HCT116 (cell line): ENCODE measurements around the gene SERGEF. TPM values are rescaled to one million over a fixed set of nuclear protein-coding genes. Genes with fewer than 3 reads are reported as not detected.
A peak's percentile ranks its signal among the peaks of the same experiment; 100 is the strongest.

Experiments
- ATAC-seq: fragments of 200-7000 bp; cut with Tn5 transposase; 2 replicates; pipeline ENCODE4 v1.9.1; 2020; ENCODE audit warnings: mild to moderate bottlenecking, moderate library complexity
- BruUV-seq: library from RNA; stranded (reverse); fragments of 400-500 nt; replicated peaks from 2 replicates; lab custom pipeline; 2021; lab: Mats Ljungman, UMichigan
- CTCF ChIA-PET: fragments of 300-600 bp; sonication (Branson Sonifier 250); formaldehyde crosslinking; loops from one replicate; lab custom pipeline; 2021; ENCODE audit warnings: antibody characterized with exemption; lab: Charles Lee
- POLR2A ChIA-PET: fragments of 300-600, 350-600 bp; sonication (Branson Sonifier 250); formaldehyde crosslinking; loops from one replicate; lab custom pipeline; 2021; ENCODE audit warnings: antibody characterized with exemption; lab: Charles Lee
- RAD21 ChIA-PET, 2 experiments: fragments of 300-600 bp; sonication (Branson Sonifier 250); formaldehyde crosslinking; loops; one replicate each; lab custom pipeline; 2023; ENCODE audit warnings: low total read pairs in 2 of 2; ENCODE audit not compliant: uncharacterized antibody in 2 of 2, unreplicated experiment in 2 of 2, low non-redundant PET in 1 of 2; lab: Charles Lee
- DNase-seq: peaks from one replicate; pipeline ENCODE4 v3.0.0-alpha.2; 2010; ENCODE audit warnings: low read depth, low spot score
- H2AFZ ChIP-seq: fragments of 200-600 bp; shearing (Covaris generic), sonication (generic); 2 replicates; pipeline ENCODE4 v1.6.1; 2017; ENCODE audit warnings: low read depth, mixed run types, mixed read lengths, antibody characterized with exemption, low read length; ENCODE audit not compliant: poor library complexity, severe bottlenecking
- H3K27ac ChIP-seq: 2 replicates; pipeline ENCODE4 v1.5.1; 2012; ENCODE audit warnings: low read depth, low read length
- H3K27me3 ChIP-seq: fragments of 200-600 bp; sonication (generic); 2 replicates; pipeline ENCODE4 v1.6.1; 2016; ENCODE audit warnings: mixed run types, low read length, mixed read lengths; ENCODE audit not compliant: insufficient read depth
- H3K36me3 ChIP-seq, 2 experiments: fragments of 200-500 bp in 1 of 2; fragments of 200-600 bp in 1 of 2; sonication (Bioruptor generic) in 1 of 2; sonication (generic) in 1 of 2; 2 replicates each; pipeline versions ENCODE4 v1.5.1 to v1.6.1; 2014 to 2016; ENCODE audit warnings: low read length in 2 of 2, inconsistent platforms in 1 of 2, mixed read lengths in 1 of 2, mixed run types in 1 of 2; ENCODE audit not compliant: insufficient read depth in 2 of 2, control insufficient read depth in 1 of 2
- H3K4me1 ChIP-seq, 2 experiments: fragments of 200-600 bp in 1 of 2; sonication (generic) in 1 of 2; 2 replicates each; pipeline versions ENCODE4 v1.5.1 to v1.6.1; 2012 to 2017; ENCODE audit warnings: low read length in 2 of 2, inconsistent platforms in 1 of 2, mild to moderate bottlenecking in 1 of 2, mixed read lengths in 1 of 2, mixed run types in 1 of 2, moderate library complexity in 1 of 2; ENCODE audit not compliant: insufficient read depth in 2 of 2, control insufficient read depth in 1 of 2
- H3K4me2 ChIP-seq: fragments of 200-600 bp; sonication (generic); 2 replicates; pipeline ENCODE4 v1.6.1; 2017; ENCODE audit warnings: mixed run types, low read length, mixed read lengths
- H3K4me3 ChIP-seq, 2 experiments: fragments of 200-600 bp in 1 of 2; sonication (generic) in 1 of 2; replicated peaks in 1 of 2; 2 replicates each; pipeline ENCODE4 v1.5.1; 2011 to 2016; ENCODE audit warnings: low read length in 2 of 2, control low read depth in 1 of 2, low read depth in 1 of 2, mild to moderate bottlenecking in 1 of 2, mixed read lengths in 1 of 2, mixed run types in 1 of 2
- H3K79me2 ChIP-seq: fragments of 200-600 bp; sonication (generic); 2 replicates; pipeline ENCODE4 v1.6.1; 2017; ENCODE audit warnings: mild to moderate bottlenecking, mixed run types, low read length, moderate library complexity, mixed read lengths; ENCODE audit not compliant: insufficient read depth
- H3K9ac ChIP-seq: fragments of 200-600 bp; sonication (generic); 2 replicates; pipeline ENCODE4 v1.6.1; 2016; ENCODE audit warnings: low read length, mixed read lengths
- H3K9me2 ChIP-seq: fragments of 200-600 bp; sonication (generic), shearing (Covaris generic); 2 replicates; pipeline ENCODE4 v1.6.1; 2017; ENCODE audit warnings: mixed run types, mild to moderate bottlenecking, moderate library complexity; ENCODE audit not compliant: insufficient read depth
- H3K9me3 ChIP-seq, 2 experiments: fragments of 200-500 bp in 1 of 2; fragments of 200-600 bp in 1 of 2; sonication (Bioruptor generic) in 1 of 2; sonication (generic) in 1 of 2; 2 replicates each; pipeline ENCODE4 v1.6.1; 2014 to 2017; ENCODE audit warnings: low read length in 2 of 2, mixed read lengths in 2 of 2, inconsistent platforms in 1 of 2, low read depth in 1 of 2, mild to moderate bottlenecking in 1 of 2, mixed run types in 1 of 2, moderate library complexity in 1 of 2; ENCODE audit not compliant: control insufficient read depth in 1 of 2, insufficient read depth in 1 of 2
- H4K20me1 ChIP-seq: fragments of 200-600 bp; sonication (generic), shearing (Covaris generic); 2 replicates; pipeline ENCODE4 v1.6.1; 2017; ENCODE audit warnings: mixed run types, mild to moderate bottlenecking, moderate library complexity; ENCODE audit not compliant: insufficient read depth
- CBX3 ChIP-seq: IDR thresholded peaks from 2 replicates; pipeline ENCODE4 v1.6.1; 2012; ENCODE audit warnings: low read depth
- CEBPB ChIP-seq: IDR thresholded peaks from 2 replicates; pipeline ENCODE4 v1.6.1; 2012; ENCODE audit warnings: low read depth
- EGR1 ChIP-seq: IDR thresholded peaks from 2 replicates; pipeline ENCODE4 v1.6.1; 2012; ENCODE audit warnings: low read depth
- EZH2 ChIP-seq: fragments of 200-600 bp; sonication (generic); IDR thresholded peaks from 2 replicates; pipeline ENCODE4 v1.6.1; 2017; ENCODE audit warnings: antibody characterized with exemption, mixed run types
- EZH2phosphoT487 ChIP-seq: fragments of 200-600 bp; IDR thresholded peaks from 2 replicates; pipeline ENCODE4 v1.6.1; 2018; ENCODE audit warnings: antibody characterized with exemption, borderline replicate concordance
- FOSL1 ChIP-seq: IDR thresholded peaks from 2 replicates; pipeline ENCODE4 v1.6.1; 2012; ENCODE audit warnings: low read depth
- JUND ChIP-seq: IDR thresholded peaks from 2 replicates; pipeline ENCODE4 v1.6.1; 2012
- POLR2A ChIP-seq: IDR thresholded peaks from 2 replicates; pipeline ENCODE4 v1.7.0; 2011; ENCODE audit warnings: borderline replicate concordance; ENCODE audit not compliant: insufficient read depth, insufficient read length; ENCODE audit errors: extremely low read depth
- POLR2AphosphoS5 ChIP-seq: IDR thresholded peaks from 2 replicates; pipeline ENCODE4 v1.6.1; 2011; ENCODE audit warnings: mild to moderate bottlenecking, low read depth, low read length, moderate library complexity
- SIN3A ChIP-seq: IDR thresholded peaks from 2 replicates; pipeline ENCODE4 v1.6.1; 2012; ENCODE audit warnings: low read depth
- SP1 ChIP-seq: IDR thresholded peaks from 2 replicates; pipeline ENCODE4 v1.6.1; 2012; ENCODE audit warnings: low read depth
- SRF ChIP-seq: IDR thresholded peaks from 2 replicates; pipeline ENCODE4 v1.6.1; 2012; ENCODE audit warnings: low read depth
- TCF7L2 ChIP-seq: IDR thresholded peaks from 2 replicates; pipeline ENCODE4 v1.7.0; 2011; ENCODE audit warnings: borderline replicate concordance, inconsistent platforms; ENCODE audit not compliant: insufficient read depth, insufficient read length; ENCODE audit errors: extremely low read depth
- YY1 ChIP-seq: IDR thresholded peaks from 2 replicates; pipeline ENCODE4 v1.6.1; 2011; ENCODE audit warnings: low read length, low read depth, moderate library complexity, mild to moderate bottlenecking; ENCODE audit not compliant: insufficient replicate concordance; ENCODE audit errors: extremely low read depth
- ZBTB33 ChIP-seq: IDR thresholded peaks from 2 replicates; pipeline ENCODE4 v1.6.1; 2011; ENCODE audit warnings: mild to moderate bottlenecking, low read length, moderate library complexity; ENCODE audit not compliant: insufficient replicate concordance; ENCODE audit errors: extremely low read depth
- ZFX ChIP-seq: fragments of 450-650 bp; IDR thresholded peaks from 2 replicates; pipeline ENCODE4 v1.6.1; 2017
- ZNF274 ChIP-seq: fragments of 200-500 bp; sonication (Bioruptor generic); IDR thresholded peaks from 2 replicates; pipeline ENCODE4 v1.6.1; 2014; ENCODE audit warnings: mild to moderate bottlenecking, low read depth, low read length, inconsistent platforms
- intact Hi-C: fragments of 100-400 bp; cut with micrococcal nuclease; formaldehyde crosslinking; loops from 2 replicates; pipeline ENCODE4 v1.10.0; 2022
- total RNA-seq: library from RNA; stranded (reverse); gene quantifications from one replicate; pipeline ENCODE4 v1.2.1, GENCODE V29; 2021; ENCODE audit not compliant: unreplicated experiment
- TF ChIP-seq, protein P1 (sequence below): IDR thresholded peaks from 2 replicates; pipeline ENCODE4 v1.6.1; 2012
- TF ChIP-seq, protein P2 (sequence below), 3 experiments: fragments of 200-600 bp in 1 of 3; sonication (generic) in 1 of 3; IDR thresholded peaks in 2 of 3; conservative IDR thresholded peaks in 1 of 3; 2 replicates each; pipeline ENCODE4 v1.5.1; 2012 to 2017; ENCODE audit warnings: low read depth in 2 of 3, low read length in 2 of 3, antibody characterized with exemption in 1 of 3, borderline replicate concordance in 1 of 3, control low read depth in 1 of 3, mild to moderate bottlenecking in 1 of 3, mixed read lengths in 1 of 3, mixed run types in 1 of 3, moderate library complexity in 1 of 3; ENCODE audit not compliant: insufficient read depth in 1 of 3
- TF ChIP-seq, protein P3 (sequence below): IDR thresholded peaks from 2 replicates; pipeline ENCODE4 v1.6.1; 2012; ENCODE audit warnings: low read depth

The SERGEF gene
- total RNA-seq, 1 experiment from 2014 or later, result 32.8 TPM

DNA sequence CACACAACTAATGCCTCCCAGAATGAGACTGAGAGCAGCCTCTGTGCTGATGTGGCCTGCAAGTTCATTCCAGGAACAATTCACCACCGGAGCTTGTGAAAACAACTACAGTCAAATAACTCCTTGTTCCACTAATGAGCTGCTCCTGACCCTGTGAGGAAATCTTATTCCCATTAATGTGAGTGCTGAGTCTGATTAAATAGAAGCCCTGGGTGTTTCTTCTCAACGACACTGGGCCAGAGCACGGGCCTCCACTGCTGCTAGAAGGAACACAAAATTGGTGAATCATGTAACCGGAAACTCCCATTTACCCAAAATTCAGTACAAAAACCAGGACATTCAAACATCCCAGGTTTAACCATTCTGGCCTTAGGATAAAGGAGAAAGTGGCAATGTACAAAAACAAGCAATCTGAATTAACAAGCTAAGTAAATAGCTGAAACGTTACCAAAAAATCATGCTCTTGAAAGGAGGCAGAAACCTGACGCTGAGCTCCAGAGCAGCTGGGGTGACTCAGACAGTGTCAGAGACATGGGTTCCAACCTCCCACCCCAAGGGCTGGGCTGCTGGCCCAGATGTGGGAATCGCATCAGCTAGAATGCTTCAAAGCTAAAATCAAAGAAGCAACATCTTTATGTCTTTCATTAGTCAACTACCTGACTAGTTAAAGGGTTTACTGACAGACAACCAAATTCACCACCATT lies 26.7 kb downstream of the SERGEF start:
- peak overlapping the region; percentile 64 for H3K27ac ChIP-seq
- peak overlapping the region; percentile 15; the same call in 1 of the 2 replicates for H3K9ac ChIP-seq
- H3K4me3 ChIP-seq, result peak overlapping the region in 1 of 2 experiments; percentile 12; a peak in 1 of 4 replicates
- ATAC-seq (peak; percentile 74), DNase-seq (peak; percentile 15)
- no peaks in the 10 kb centered on the region for H3K27me3 ChIP-seq
- H3K36me3 ChIP-seq, result peaks cover 0 to 2% of the 10 kb centered on the region in 2 experiments; a peak in 2 of 4 replicates
- H3K4me1 ChIP-seq, result peaks cover 23 to 28% of the 10 kb centered on the region in 2 experiments
- H3K9me2 ChIP-seq, result no peaks in the 10 kb centered on the region
- CTCF ChIA-PET, result interaction anchor here (0.7 to 2.5 kb wide), 8 partner anchors 9 to 365 kb away, joined by 3 to 14 read pairs (median 4); no protein-coding TSS in a partner anchor
- intact Hi-C loops, result no loop called here
- no peaks in the 10 kb centered on the region for H3K9me3 ChIP-seq
- H3K4me2 ChIP-seq, result peak overlapping the region; percentile 55
- H3K79me2 ChIP-seq, result no peaks in the 10 kb centered on the region
- RAD21 ChIA-PET, result no interaction called here
- POLR2A ChIA-PET, result no interaction called here
- BruUV-seq, result no TSS peak
- no peaks in the 10 kb centered on the region for H4K20me1 ChIP-seq
- no peak overlapping the region for H2AFZ ChIP-seq
- no peak for TF ChIP-seq EGR1
- no peak for TF ChIP-seq CEBPB
- no peak for TF ChIP-seq ZBTB33
- TF ChIP-seq POLR2AphosphoS5, result no peak
- TF ChIP-seq, protein P1, sequence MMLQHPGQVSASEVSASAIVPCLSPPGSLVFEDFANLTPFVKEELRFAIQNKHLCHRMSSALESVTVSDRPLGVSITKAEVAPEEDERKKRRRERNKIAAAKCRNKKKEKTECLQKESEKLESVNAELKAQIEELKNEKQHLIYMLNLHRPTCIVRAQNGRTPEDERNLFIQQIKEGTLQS, result no peak
- TF ChIP-seq YY1, result no peak
- no peak for TF ChIP-seq EZH2
- TF ChIP-seq POLR2A, result no peak
- TF ChIP-seq CBX3, result no peak
- no peak for TF ChIP-seq TCF7L2
- peak; percentile 42 for TF ChIP-seq JUND
- TF ChIP-seq EZH2phosphoT487, result no peak
- no peak for TF ChIP-seq SRF
- TF ChIP-seq, protein P2, sequence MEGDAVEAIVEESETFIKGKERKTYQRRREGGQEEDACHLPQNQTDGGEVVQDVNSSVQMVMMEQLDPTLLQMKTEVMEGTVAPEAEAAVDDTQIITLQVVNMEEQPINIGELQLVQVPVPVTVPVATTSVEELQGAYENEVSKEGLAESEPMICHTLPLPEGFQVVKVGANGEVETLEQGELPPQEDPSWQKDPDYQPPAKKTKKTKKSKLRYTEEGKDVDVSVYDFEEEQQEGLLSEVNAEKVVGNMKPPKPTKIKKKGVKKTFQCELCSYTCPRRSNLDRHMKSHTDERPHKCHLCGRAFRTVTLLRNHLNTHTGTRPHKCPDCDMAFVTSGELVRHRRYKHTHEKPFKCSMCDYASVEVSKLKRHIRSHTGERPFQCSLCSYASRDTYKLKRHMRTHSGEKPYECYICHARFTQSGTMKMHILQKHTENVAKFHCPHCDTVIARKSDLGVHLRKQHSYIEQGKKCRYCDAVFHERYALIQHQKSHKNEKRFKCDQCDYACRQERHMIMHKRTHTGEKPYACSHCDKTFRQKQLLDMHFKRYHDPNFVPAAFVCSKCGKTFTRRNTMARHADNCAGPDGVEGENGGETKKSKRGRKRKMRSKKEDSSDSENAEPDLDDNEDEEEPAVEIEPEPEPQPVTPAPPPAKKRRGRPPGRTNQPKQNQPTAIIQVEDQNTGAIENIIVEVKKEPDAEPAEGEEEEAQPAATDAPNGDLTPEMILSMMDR (IDR thresholded peaks at IDR 0.05 in 2 of 3, conservative IDR thresholded peaks at IDR 0.05 in 1 of 3; ENCODE audit: borderline replicate concordance in 1 of 3, insufficient read depth in 1 of 3, low read depth in 2 of 3, low read length in 2 of 3), result no peak
- TF ChIP-seq SIN3A, result no peak
- no peak for TF ChIP-seq ZNF274
- peak; percentile 61 for TF ChIP-seq FOSL1
- no peak for TF ChIP-seq ZFX
- TF ChIP-seq SP1, result peak; percentile 2; the same call in 1 of the 2 replicates
- TF ChIP-seq, protein P3, sequence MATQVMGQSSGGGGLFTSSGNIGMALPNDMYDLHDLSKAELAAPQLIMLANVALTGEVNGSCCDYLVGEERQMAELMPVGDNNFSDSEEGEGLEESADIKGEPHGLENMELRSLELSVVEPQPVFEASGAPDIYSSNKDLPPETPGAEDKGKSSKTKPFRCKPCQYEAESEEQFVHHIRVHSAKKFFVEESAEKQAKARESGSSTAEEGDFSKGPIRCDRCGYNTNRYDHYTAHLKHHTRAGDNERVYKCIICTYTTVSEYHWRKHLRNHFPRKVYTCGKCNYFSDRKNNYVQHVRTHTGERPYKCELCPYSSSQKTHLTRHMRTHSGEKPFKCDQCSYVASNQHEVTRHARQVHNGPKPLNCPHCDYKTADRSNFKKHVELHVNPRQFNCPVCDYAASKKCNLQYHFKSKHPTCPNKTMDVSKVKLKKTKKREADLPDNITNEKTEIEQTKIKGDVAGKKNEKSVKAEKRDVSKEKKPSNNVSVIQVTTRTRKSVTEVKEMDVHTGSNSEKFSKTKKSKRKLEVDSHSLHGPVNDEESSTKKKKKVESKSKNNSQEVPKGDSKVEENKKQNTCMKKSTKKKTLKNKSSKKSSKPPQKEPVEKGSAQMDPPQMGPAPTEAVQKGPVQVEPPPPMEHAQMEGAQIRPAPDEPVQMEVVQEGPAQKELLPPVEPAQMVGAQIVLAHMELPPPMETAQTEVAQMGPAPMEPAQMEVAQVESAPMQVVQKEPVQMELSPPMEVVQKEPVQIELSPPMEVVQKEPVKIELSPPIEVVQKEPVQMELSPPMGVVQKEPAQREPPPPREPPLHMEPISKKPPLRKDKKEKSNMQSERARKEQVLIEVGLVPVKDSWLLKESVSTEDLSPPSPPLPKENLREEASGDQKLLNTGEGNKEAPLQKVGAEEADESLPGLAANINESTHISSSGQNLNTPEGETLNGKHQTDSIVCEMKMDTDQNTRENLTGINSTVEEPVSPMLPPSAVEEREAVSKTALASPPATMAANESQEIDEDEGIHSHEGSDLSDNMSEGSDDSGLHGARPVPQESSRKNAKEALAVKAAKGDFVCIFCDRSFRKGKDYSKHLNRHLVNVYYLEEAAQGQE, result no peak
